ENCODE results near the gene PCDHGB5.

DNA sequence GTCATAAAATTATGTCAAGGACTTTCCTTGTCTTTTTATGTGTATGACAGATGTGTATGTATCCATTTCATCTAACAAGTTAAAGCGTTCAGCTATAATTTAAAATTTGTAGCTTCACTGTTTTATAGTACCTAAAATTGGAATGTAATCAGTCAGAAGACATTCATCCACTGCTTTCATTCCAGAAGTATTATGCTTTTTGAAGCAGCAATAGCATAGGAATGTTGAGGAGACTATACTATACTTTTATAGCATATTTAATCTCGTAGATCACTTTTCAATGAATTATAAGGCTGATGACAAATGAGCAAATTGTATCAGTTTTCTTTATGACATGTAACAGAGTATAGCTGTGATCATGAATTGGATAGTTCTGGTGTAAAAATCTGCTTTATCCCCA lies 39.5 kb downstream of the PCDHGB5 start:
- TF ChIP-seq, protein P1, sequence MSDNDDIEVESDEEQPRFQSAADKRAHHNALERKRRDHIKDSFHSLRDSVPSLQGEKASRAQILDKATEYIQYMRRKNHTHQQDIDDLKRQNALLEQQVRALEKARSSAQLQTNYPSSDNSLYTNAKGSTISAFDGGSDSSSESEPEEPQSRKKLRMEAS (IDR thresholded peaks at IDR 0.05): no peak
- no peak for TF ChIP-seq TAF1 (IDR thresholded peaks at IDR 0.05; ENCODE audit: low read depth)
- TF ChIP-seq FOXM1 (IDR thresholded peaks at IDR 0.05; ENCODE audit: borderline replicate concordance, low read depth): no peak
- TF ChIP-seq, protein P2, sequence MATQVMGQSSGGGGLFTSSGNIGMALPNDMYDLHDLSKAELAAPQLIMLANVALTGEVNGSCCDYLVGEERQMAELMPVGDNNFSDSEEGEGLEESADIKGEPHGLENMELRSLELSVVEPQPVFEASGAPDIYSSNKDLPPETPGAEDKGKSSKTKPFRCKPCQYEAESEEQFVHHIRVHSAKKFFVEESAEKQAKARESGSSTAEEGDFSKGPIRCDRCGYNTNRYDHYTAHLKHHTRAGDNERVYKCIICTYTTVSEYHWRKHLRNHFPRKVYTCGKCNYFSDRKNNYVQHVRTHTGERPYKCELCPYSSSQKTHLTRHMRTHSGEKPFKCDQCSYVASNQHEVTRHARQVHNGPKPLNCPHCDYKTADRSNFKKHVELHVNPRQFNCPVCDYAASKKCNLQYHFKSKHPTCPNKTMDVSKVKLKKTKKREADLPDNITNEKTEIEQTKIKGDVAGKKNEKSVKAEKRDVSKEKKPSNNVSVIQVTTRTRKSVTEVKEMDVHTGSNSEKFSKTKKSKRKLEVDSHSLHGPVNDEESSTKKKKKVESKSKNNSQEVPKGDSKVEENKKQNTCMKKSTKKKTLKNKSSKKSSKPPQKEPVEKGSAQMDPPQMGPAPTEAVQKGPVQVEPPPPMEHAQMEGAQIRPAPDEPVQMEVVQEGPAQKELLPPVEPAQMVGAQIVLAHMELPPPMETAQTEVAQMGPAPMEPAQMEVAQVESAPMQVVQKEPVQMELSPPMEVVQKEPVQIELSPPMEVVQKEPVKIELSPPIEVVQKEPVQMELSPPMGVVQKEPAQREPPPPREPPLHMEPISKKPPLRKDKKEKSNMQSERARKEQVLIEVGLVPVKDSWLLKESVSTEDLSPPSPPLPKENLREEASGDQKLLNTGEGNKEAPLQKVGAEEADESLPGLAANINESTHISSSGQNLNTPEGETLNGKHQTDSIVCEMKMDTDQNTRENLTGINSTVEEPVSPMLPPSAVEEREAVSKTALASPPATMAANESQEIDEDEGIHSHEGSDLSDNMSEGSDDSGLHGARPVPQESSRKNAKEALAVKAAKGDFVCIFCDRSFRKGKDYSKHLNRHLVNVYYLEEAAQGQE (IDR thresholded peaks at IDR 0.05; ENCODE audit: low read depth): no peak
- TF ChIP-seq RAD21 (IDR thresholded peaks at IDR 0.05; ENCODE audit: low read depth): no peak
- TF ChIP-seq TEAD4 (IDR thresholded peaks at IDR 0.05): no peak
- TF ChIP-seq, protein P3, sequence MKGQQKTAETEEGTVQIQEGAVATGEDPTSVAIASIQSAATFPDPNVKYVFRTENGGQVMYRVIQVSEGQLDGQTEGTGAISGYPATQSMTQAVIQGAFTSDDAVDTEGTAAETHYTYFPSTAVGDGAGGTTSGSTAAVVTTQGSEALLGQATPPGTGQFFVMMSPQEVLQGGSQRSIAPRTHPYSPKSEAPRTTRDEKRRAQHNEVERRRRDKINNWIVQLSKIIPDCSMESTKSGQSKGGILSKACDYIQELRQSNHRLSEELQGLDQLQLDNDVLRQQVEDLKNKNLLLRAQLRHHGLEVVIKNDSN (IDR thresholded peaks at IDR 0.05): no peak
- TF ChIP-seq EGR1 (IDR thresholded peaks at IDR 0.05): no peak
- TF ChIP-seq EP300 (IDR thresholded peaks at IDR 0.05; ENCODE audit: borderline replicate concordance): no peak

All from Ishikawa (cell line).